Neutrophil (primary cell): ENCODE measurements around the gene MLN.

Experiments used
- H3K27ac ChIP-seq: fragments of 200-600 bp; sonication (generic); 2 replicates; pipeline ENCODE4 v1.5.1; 2016; ENCODE audit warnings: mild to moderate bottlenecking, moderate library complexity
- H3K27me3 ChIP-seq: fragments of 200-600 bp; sonication (generic); 2 replicates; pipeline ENCODE4 v1.6.0; 2016; ENCODE audit warnings: mild to moderate bottlenecking
- H3K36me3 ChIP-seq: fragments of 200-600 bp; sonication (generic); 2 replicates; pipeline ENCODE4 v1.5.1; 2017
- H3K4me1 ChIP-seq, 2 experiments: fragments of 200-600 bp in 1 of 2; sonication (generic) in 1 of 2; 1 replicate in 1 of 2; 2 replicates in 1 of 2; pipeline versions ENCODE4 v1.5.1 to v1.6.1; 2013 to 2016; ENCODE audit warnings: low read depth in 1 of 2, low read length in 1 of 2, mild to moderate bottlenecking in 1 of 2, moderate library complexity in 1 of 2; ENCODE audit not compliant: control insufficient read depth in 1 of 2, insufficient read depth in 1 of 2
- H3K4me3 ChIP-seq, 2 experiments: fragments of 200-600 bp in 1 of 2; sonication (generic) in 1 of 2; 1 replicate in 1 of 2; 2 replicates in 1 of 2; pipeline ENCODE4 v1.5.1; 2013 to 2016; ENCODE audit warnings: low read depth in 1 of 2, low read length in 1 of 2, mild to moderate bottlenecking in 1 of 2, moderate library complexity in 1 of 2
- H3K9me3 ChIP-seq: fragments of 200-600 bp; sonication (generic); 2 replicates; pipeline ENCODE4 v1.5.1; 2016
- CTCF ChIP-seq: fragments of 200-600 bp; sonication (generic); IDR thresholded peaks from 2 replicates; pipeline ENCODE4 v1.5.1; 2016; ENCODE audit warnings: antibody characterized with exemption

The MLN gene

GRCh38 chr6:33749401-33749800 is 54.4 kb downstream of the MLN start:
- no peak for TF ChIP-seq CTCF
- peaks cover 4 to 6% of the 10 kb centered on the region in 2 experiments for H3K4me1 ChIP-seq
- H3K36me3 ChIP-seq: no peaks in the 10 kb centered on the region
- no peaks in the 10 kb centered on the region for H3K27me3 ChIP-seq
- no peaks in the 10 kb centered on the region for H3K9me3 ChIP-seq
- H3K4me3 ChIP-seq: no peak overlapping the region
- H3K27ac ChIP-seq: no peak overlapping the region

GRCh38 chr6:33748841-33749240 is 55.0 kb downstream of the MLN start:
- no peak overlapping the region for H3K27ac ChIP-seq
- H3K27me3 ChIP-seq: no peaks in the 10 kb centered on the region
- no peak overlapping the region for H3K4me3 ChIP-seq
- no peak for TF ChIP-seq CTCF
- no peaks in the 10 kb centered on the region for H3K9me3 ChIP-seq
- H3K36me3 ChIP-seq: no peaks in the 10 kb centered on the region
- peaks cover 10 to 12% of the 10 kb centered on the region in 2 experiments for H3K4me1 ChIP-seq

GRCh38 chr6:33747823-33748222 is 56.0 kb downstream of the MLN start:
- Histone ChIP-seq H3K4me3 (no peak overlapping the region), H3K27me3 (no peaks in the 10 kb centered on the region), H3K4me1 (peaks cover 10 to 13% of the 10 kb centered on the region in 2 experiments), H3K9me3 (no peaks in the 10 kb centered on the region), H3K36me3 (no peaks in the 10 kb centered on the region), H3K27ac (no peak overlapping the region)
- TF ChIP-seq CTCF: no peak

DNA sequence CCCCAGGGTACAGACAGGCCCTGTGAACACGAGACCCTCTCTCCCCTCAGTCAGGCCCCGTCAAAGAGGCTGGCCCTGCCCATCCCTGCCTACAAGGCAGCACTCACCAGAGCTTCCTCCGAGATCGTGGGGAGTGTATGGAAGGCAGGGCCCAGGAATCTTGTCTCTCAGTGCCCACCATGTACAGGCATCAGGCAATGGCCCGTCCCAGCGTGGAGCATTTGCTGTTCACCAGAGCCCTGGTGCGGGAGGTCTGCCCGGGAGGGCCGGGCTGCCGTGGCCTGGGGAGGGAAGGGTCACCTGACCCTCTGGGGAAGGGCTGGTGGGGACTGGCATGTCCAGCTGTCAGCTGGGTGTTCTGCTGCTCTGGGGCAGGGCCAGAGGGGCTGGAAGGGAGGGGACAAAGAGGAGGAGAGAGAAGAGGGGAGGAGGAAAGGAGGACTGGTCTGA is 57.1 kb downstream of the MLN start, which contains the start of gene IP6K3:
TSS of gene IP6K3 (minus strand) at position 255 of the 450 bp plus-strand sequence. CDS start 11,429 bp downstream, outside the sequence.
- H3K27me3 ChIP-seq: no peaks in the 10 kb centered on the region
- no peak within 1 kb of the TSS for H3K27ac ChIP-seq

GRCh38 chr6:33746036-33746600 is 57.7 kb downstream of the MLN start:
- Histone ChIP-seq H3K27me3 (no peaks in the 10 kb centered on the region), H3K36me3 (no peaks in the 10 kb centered on the region), H3K4me1 (peaks cover 11 to 13% of the 10 kb centered on the region in 2 experiments), H3K27ac (no peak overlapping the region), H3K4me3 (no peak overlapping the region), H3K9me3 (no peaks in the 10 kb centered on the region)
- no peak for TF ChIP-seq CTCF

More for the DNA sequence above, 57.1 kb downstream of the MLN start, which contains the start of gene IP6K3:
- no peaks in the 10 kb centered on the region for H3K36me3 ChIP-seq
- no peaks in the 10 kb centered on the region for H3K9me3 ChIP-seq
- TF ChIP-seq CTCF: no peak
- H3K4me1 ChIP-seq: peaks cover 10 to 13% of the 10 kb centered on the region in 2 experiments
- H3K4me3 ChIP-seq: no peak within 1 kb of the TSS
